Tibial nerve (tissue), 4 donors: ENCODE data around the gene CLDN6.

Experiments used
- EP300 ChIP-seq, 2 donors: sonication (generic); formaldehyde crosslinking; IDR thresholded peaks; one replicate each; pipeline ENCODE4 v1.6.1; 2017; ENCODE audit warnings: antibody characterized with exemption in 2 of 2, mild to moderate bottlenecking in 1 of 2
- POLR2A ChIP-seq, 2 donors: fragments of 450-650 bp; IDR thresholded peaks; one replicate each; pipeline ENCODE4 v1.6.1; 2017; ENCODE audit warnings: antibody characterized with exemption in 2 of 2, mild to moderate bottlenecking in 2 of 2, moderate library complexity in 2 of 2
- TF ChIP-seq, protein P1 (sequence below), 5 experiments: fragments of 200-600 bp in 3 of 5; fragments of 450-650 bp in 2 of 5; sonication (generic) in 3 of 5; IDR thresholded peaks; one replicate each; pipeline ENCODE4 v1.5.1; 2016 to 2019; ENCODE audit warnings: antibody characterized with exemption in 5 of 5, mild to moderate bottlenecking in 3 of 5, moderate library complexity in 2 of 5

GRCh38 chr16:2968368-2968737 lies 49.6 kb downstream of the CLDN6 start:
- TF ChIP-seq, protein P1, sequence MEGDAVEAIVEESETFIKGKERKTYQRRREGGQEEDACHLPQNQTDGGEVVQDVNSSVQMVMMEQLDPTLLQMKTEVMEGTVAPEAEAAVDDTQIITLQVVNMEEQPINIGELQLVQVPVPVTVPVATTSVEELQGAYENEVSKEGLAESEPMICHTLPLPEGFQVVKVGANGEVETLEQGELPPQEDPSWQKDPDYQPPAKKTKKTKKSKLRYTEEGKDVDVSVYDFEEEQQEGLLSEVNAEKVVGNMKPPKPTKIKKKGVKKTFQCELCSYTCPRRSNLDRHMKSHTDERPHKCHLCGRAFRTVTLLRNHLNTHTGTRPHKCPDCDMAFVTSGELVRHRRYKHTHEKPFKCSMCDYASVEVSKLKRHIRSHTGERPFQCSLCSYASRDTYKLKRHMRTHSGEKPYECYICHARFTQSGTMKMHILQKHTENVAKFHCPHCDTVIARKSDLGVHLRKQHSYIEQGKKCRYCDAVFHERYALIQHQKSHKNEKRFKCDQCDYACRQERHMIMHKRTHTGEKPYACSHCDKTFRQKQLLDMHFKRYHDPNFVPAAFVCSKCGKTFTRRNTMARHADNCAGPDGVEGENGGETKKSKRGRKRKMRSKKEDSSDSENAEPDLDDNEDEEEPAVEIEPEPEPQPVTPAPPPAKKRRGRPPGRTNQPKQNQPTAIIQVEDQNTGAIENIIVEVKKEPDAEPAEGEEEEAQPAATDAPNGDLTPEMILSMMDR (IDR thresholded peaks at IDR 0.05) = no peak
- TF ChIP-seq EP300 (IDR thresholded peaks at IDR 0.05) (no peak), POLR2A (IDR thresholded peaks at IDR 0.05) (no peak)
